Cardiac muscle cell (in vitro differentiated cells and primary cell): ENCODE measurements around the gene FAM167B. TPM values are rescaled to one million over a fixed set of nuclear protein-coding genes. Genes with fewer than 3 reads are reported as not detected.
A peak's percentile ranks its signal among the peaks of the same experiment; 100 is the strongest.

Source experiments
- DNase-seq, 2 donors: peaks; one replicate each; pipeline versions ENCODE4 v3.0.0 to v3.0.0-alpha.2; 2010 to 2017; ENCODE audit warnings: low read depth in 1 of 2, low spot score in 1 of 2
- H3K27ac ChIP-seq: fragments of 200-600 bp; sonication (generic); 2 replicates; pipeline ENCODE4 v1.5.1; 2016
- H3K27me3 ChIP-seq: fragments of 200-600 bp; sonication (generic); 2 replicates; pipeline ENCODE4 v1.6.0; 2016; ENCODE audit warnings: control low read depth
- H3K36me3 ChIP-seq: fragments of 200-600 bp; sonication (generic); 2 replicates; pipeline ENCODE4 v1.5.1; 2016; ENCODE audit warnings: control low read depth
- H3K4me1 ChIP-seq: fragments of 200-600 bp; sonication (generic); 2 replicates; pipeline ENCODE4 v1.8.1; 2017; ENCODE audit warnings: low read depth, mild to moderate bottlenecking, mixed run types
- H3K4me3 ChIP-seq: fragments of 200-600 bp; sonication (generic); 2 replicates; pipeline ENCODE4 v1.5.1; 2016; ENCODE audit warnings: mild to moderate bottlenecking
- H3K9me3 ChIP-seq: fragments of 200-600 bp; sonication (generic); 2 replicates; pipeline ENCODE4 v1.5.1; 2017; ENCODE audit warnings: low read depth, mild to moderate bottlenecking, control low read depth
- polyA plus RNA-seq: library from polyadenylated mRNA; unstranded; fragments of >200 nt; fragmentation: Nextera tagmentation; extraction: Ambion mirVana; gene quantifications from 2 replicates; pipeline ENCODE4 v1.2.1, GENCODE V29; 2016
- total RNA-seq: library from RNA; depleted of rRNA; stranded (reverse); fragments of >200 nt; gene quantifications from 2 replicates; pipeline ENCODE4 v1.2.3, GENCODE V29; 2016
- TF ChIP-seq, protein P1 (sequence below): IDR thresholded peaks from 2 replicates; pipeline ENCODE4 v1.5.1; 2012; ENCODE audit warnings: low read depth, mild to moderate bottlenecking, low read length

Gene FAM167B
- total and polyA plus RNA-seq, 2 experiments from 2014 or later = 1.2 to 2.1 TPM

DNA sequence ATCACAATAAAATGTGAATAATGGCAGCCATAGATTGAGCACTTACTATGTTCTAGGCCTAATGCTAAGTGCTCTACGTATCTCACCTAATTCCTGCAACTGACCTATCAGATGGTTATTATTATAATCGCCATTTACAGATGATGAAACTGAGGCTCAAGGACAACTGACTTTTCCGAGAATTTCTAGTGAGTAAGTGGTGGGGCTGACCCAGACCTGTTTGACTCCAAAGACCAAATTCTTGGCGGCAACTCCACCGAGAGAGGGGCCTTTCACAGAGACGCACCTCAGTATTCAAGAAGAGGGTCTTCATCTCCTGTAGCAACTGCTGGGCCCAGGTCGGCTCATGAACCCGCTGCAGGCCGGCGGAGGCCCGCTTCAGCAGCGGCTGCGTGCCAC lies 25.4 kb upstream of the FAM167B start:
- TF ChIP-seq, protein P1, sequence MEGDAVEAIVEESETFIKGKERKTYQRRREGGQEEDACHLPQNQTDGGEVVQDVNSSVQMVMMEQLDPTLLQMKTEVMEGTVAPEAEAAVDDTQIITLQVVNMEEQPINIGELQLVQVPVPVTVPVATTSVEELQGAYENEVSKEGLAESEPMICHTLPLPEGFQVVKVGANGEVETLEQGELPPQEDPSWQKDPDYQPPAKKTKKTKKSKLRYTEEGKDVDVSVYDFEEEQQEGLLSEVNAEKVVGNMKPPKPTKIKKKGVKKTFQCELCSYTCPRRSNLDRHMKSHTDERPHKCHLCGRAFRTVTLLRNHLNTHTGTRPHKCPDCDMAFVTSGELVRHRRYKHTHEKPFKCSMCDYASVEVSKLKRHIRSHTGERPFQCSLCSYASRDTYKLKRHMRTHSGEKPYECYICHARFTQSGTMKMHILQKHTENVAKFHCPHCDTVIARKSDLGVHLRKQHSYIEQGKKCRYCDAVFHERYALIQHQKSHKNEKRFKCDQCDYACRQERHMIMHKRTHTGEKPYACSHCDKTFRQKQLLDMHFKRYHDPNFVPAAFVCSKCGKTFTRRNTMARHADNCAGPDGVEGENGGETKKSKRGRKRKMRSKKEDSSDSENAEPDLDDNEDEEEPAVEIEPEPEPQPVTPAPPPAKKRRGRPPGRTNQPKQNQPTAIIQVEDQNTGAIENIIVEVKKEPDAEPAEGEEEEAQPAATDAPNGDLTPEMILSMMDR = no peak
- peaks cover 16% of the 10 kb centered on the region for H3K36me3 ChIP-seq
- peak overlapping the region; percentile 84 for H3K27ac ChIP-seq
- H3K4me1 ChIP-seq = peaks cover 10% of the 10 kb centered on the region
- no peaks in the 10 kb centered on the region for H3K27me3 ChIP-seq
- DNase-seq = no peak
- peak overlapping the region; percentile 93 for H3K4me3 ChIP-seq
- no peaks in the 10 kb centered on the region for H3K9me3 ChIP-seq

DNA sequence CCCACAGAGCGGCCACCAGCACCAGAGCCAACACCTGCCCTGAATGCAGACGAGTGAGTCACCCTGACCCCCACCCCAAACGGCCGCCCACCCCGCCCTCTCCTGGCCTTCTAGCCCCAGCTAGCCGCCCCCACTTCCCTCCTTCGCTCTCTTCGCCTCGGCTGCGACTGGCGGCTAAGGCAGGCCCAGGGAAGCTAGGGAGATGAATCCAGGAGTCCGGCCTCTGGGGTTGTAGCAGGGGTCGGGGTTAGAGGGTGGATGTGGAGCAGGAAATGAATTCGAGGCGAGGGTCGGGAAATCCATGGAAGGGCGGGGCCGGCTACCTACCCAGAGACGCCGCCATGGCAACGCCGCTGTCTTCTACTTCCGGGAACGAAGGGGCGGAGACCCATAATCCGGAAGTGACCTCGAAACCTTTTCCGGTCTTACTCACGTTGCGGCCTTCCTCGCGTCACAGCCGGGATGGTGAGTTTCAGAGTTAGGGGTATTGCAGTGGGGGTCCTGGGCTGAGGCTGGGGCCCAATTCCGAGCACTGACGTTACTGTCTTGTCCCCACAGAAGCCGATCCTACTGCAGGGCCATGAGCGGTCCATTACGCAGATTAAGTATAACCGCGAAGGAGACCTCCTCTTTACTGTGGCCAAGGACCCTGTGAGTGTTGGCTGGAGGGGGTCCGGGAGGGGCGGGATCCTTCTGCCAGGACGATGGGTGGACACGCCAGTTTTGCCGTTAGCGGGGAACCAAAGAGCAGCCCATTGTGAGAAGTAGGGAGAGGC lies 24.9 kb upstream of the FAM167B start, which contains the start of the genes EIF3I and TMEM234:
Gene EIF3I (plus strand): TSS at position 428 of the 776 bp plus-strand sequence. CDS start 35 bp downstream, at position 463.
Gene TMEM234 (minus strand): TSS at position 374 of the 776 bp plus-strand sequence. CDS start 31 bp downstream, at position 343.
- Histone ChIP-seq H3K4me1 (peaks cover 10% of the 10 kb centered on the region), H3K4me3 (peak within 1 kb of the TSS; percentile 93), H3K27ac (peak within 1 kb of the TSS; percentile 84), H3K9me3 (no peaks in the 10 kb centered on the region), H3K27me3 (no peaks in the 10 kb centered on the region), H3K36me3 (peaks cover 13% of the 10 kb centered on the region)
- TF ChIP-seq, protein P1 = no peak
- DNase-seq = peak; percentile 93 to 96

DNA sequence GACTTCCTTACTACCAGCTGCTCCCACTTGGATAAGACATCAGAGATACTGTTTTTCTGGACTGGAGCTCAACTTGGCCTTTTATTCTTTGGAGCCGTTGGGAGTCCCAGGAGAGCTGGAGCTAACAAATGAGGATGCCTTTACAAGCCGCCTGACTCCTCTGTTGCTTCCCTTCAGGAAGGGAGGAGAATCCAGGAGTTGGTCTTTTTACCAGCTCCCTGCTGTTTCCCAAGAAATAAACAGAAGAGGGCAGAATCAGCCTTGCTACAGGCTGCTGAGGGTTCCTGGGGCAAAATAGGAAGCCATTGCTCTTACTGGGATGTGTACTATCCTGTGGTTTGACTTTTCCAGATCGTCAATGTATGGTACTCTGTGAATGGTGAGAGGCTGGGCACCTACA lies 23.3 kb upstream of the FAM167B start:
- Histone ChIP-seq H3K4me3 (no peak overlapping the region), H3K27ac (no peak overlapping the region), H3K27me3 (no peaks in the 10 kb centered on the region), H3K4me1 (peaks cover 10% of the 10 kb centered on the region), H3K36me3 (peaks cover 15% of the 10 kb centered on the region), H3K9me3 (no peaks in the 10 kb centered on the region)
- no peak for DNase-seq
- TF ChIP-seq, protein P1 = no peak

DNA sequence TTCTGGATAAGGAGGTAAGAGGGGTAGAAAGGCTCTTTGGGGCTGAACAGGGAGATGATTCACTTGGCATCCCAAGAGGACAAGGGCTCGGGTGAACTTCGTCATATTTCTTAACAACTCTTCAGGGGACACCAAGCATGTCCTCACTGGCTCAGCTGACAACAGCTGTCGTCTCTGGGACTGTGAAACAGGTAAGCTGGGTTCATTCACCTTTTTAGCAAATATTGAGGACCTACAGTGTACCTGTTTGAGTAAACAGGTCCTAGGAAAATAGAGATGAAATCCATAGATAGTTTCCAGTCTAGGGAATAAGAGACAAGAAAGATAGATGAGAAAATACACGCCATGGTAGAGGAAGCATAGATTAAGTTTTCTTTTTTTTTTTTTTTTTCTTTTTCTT lies 22.7 kb upstream of the FAM167B start:
- TF ChIP-seq, protein P1 = no peak
- DNase-seq = no peak
- no peaks in the 10 kb centered on the region for H3K9me3 ChIP-seq
- H3K27ac ChIP-seq = no peak overlapping the region
- H3K36me3 ChIP-seq = peaks cover 20% of the 10 kb centered on the region
- H3K4me1 ChIP-seq = peaks cover 10% of the 10 kb centered on the region
- no peaks in the 10 kb centered on the region for H3K27me3 ChIP-seq
- H3K4me3 ChIP-seq = no peak overlapping the region

DNA sequence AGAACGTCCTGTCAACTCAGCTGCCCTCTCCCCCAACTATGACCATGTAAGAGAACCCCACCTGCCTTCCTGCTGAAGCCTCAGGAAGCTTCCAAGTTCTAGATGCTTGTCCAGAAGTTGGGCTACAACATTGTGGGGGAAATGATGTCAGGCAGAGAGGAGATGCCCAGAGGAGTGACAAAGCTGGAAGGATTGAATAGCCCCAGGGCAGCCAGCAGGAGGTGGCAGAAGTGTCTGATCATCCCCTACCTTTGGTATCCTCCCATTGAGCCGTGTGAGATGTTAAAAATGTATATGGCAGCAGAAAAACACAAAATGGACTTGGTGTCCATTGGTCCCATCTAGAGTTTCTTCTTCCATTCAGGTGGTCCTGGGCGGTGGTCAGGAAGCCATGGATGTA lies 18.3 kb upstream of the FAM167B start:
- Histone ChIP-seq H3K27me3 (no peaks in the 10 kb centered on the region), H3K4me1 (no peaks in the 10 kb centered on the region), H3K9me3 (no peaks in the 10 kb centered on the region), H3K4me3 (no peak overlapping the region), H3K27ac (no peak overlapping the region), H3K36me3 (peaks cover 51% of the 10 kb centered on the region)
- no peak for DNase-seq
- TF ChIP-seq, protein P1 = no peak
